ENCODE measurements around the gene PIGZ. TPM values are rescaled to one million over a fixed set of nuclear protein-coding genes. Genes with fewer than 3 reads are reported as not detected.
A peak's percentile ranks its signal among the peaks of the same experiment; 100 is the strongest.
"Not testable (repeated sequence)": the region's sequence is repeated elsewhere in the genome, so short reads cannot be mapped to it uniquely, and the experiment has no call there.

PIGZ gene
- total RNA-seq, 1 donor from 2014 or later, result 0.96 TPM

GRCh38 chr3:196948442-196949284, 20.0 kb downstream of the PIGZ start:
- DNase-seq (ENCODE audit: low spot score in 2 of 2), result no peak
- Histone ChIP-seq H3K36me3 (peaks cover 6% of the 10 kb centered on the region in 2 donors), H3K4me3 (no peak overlapping the region), H3K9me3 (no peaks in the 10 kb centered on the region), H3K27ac (no peak overlapping the region), H3K27me3 (no peaks in the 10 kb centered on the region), H3K4me1 (peaks cover 1 to 2% of the 10 kb centered on the region in 2 donors)
- TF ChIP-seq, protein P1, sequence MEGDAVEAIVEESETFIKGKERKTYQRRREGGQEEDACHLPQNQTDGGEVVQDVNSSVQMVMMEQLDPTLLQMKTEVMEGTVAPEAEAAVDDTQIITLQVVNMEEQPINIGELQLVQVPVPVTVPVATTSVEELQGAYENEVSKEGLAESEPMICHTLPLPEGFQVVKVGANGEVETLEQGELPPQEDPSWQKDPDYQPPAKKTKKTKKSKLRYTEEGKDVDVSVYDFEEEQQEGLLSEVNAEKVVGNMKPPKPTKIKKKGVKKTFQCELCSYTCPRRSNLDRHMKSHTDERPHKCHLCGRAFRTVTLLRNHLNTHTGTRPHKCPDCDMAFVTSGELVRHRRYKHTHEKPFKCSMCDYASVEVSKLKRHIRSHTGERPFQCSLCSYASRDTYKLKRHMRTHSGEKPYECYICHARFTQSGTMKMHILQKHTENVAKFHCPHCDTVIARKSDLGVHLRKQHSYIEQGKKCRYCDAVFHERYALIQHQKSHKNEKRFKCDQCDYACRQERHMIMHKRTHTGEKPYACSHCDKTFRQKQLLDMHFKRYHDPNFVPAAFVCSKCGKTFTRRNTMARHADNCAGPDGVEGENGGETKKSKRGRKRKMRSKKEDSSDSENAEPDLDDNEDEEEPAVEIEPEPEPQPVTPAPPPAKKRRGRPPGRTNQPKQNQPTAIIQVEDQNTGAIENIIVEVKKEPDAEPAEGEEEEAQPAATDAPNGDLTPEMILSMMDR (IDR thresholded peaks at IDR 0.05), result no peak
- intact Hi-C loops (cut with DNase I), result no loop called here

DNA sequence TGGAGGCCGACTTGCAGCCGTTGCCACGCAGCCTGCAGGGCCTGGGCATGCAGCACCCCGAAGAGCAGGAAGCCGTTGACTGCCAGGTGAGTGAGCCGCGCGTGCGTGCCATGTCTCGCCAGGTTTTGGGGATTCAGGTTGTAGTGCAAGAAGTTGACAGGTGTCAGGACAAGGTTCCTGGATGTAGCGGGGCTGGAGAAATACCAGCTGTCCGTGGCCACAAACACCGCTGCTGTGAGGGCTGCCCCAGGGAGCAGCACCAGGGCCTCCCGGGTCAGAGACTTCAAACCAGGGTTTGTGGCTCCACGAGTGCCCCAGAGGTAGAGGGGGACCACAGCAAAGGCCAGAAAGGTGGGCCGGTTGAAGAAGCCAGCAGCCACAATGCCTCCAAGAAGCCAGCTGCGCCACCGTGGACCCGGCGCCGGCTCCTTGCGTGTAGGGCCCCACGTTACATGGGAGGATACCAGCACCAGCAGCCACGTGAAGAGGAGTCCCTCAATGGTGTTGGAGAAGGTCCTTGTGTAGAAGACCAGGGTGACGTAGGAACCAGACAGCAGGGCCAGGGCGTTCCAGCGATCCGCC, 20.7 kb downstream of the PIGZ start:
- Histone ChIP-seq H3K4me1 (peaks cover 7 to 8% of the 10 kb centered on the region in 2 donors), H3K36me3 (peaks cover 6% of the 10 kb centered on the region in 2 donors), H3K27me3 (no peaks in the 10 kb centered on the region), H3K4me3 (no peak overlapping the region), H3K9me3 (no peaks in the 10 kb centered on the region), H3K27ac (no peak overlapping the region)
- DNase-seq (ENCODE audit: low spot score in 2 of 2), result no peak
- TF ChIP-seq, protein P1 (IDR thresholded peaks at IDR 0.05), result no peak
- intact Hi-C loops (cut with DNase I), result no loop called here

DNA sequence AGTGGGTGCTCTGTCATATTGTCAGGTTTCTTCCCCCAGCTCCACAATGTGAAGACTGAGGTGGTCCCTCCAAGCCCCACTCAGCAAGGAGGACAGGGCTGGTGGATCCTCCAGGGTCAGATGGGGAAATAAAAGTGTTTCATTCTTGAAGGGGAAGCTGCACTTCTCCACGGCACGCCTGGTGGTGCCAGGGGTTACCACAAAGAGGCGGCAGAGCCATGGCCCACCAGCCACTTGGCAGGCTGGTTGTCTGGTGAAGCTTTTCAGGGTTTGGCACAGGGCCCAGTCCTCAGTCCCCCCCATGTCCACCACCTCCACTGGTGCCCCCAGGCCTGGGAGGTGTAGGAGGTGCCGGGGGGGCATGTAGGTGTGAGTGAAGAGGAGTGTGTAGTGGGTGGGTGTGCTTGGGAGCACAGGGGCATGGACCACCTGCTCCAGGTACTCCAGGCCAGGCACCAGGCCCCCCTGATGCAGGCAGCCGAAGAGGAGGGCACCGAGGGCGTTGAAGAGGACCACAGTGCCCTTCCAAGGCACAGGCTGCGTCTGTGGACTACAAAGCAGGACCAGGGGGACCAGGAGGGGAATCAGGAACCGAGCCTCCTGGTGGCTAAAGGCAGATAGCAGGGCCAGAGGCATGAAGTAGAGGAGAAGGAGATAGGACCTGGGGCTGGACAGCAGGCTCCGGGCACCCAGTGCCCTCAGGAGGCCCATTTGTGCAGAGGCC, 21.3 kb downstream of the PIGZ start:
- no peaks in the 10 kb centered on the region for H3K9me3 ChIP-seq
- H3K36me3 ChIP-seq, result peaks cover 6% of the 10 kb centered on the region in 2 donors
- TF ChIP-seq, protein P1 (IDR thresholded peaks at IDR 0.05), result no peak

GRCh38 chr3:196944037-196944790, 24.4 kb downstream of the PIGZ start:
- intact Hi-C loops (cut with DNase I), result loop anchor here (5.0 kb wide), 2 partner anchors 207 to 232 kb away; partner anchors contain the start of genes CEP19, PAK2 and PIGX
- not testable (repeated sequence) for DNase-seq (ENCODE audit: low spot score in 2 of 2); H3K27me3 ChIP-seq; H3K36me3 ChIP-seq; H3K4me3 ChIP-seq; H3K27ac ChIP-seq; H3K9me3 ChIP-seq
- H3K4me1 ChIP-seq, result peaks cover 14 to 17% of the 10 kb centered on the region in 2 donors

More for the DNA sequence above, 21.3 kb downstream of the PIGZ start:
- Histone ChIP-seq H3K4me1 (peaks cover 7 to 8% of the 10 kb centered on the region in 2 donors), H3K4me3 (no peak overlapping the region), H3K27me3 (no peaks in the 10 kb centered on the region), H3K27ac (no peak overlapping the region)
- intact Hi-C loops (cut with DNase I), result no loop called here
- no peak for DNase-seq (ENCODE audit: low spot score in 2 of 2)

- Histone ChIP-seq H3K9me3 (no peaks in the 10 kb centered on the region), H3K4me3 (peak overlapping the region; percentile 93 to 100), H3K36me3 (peaks cover 9 to 10% of the 10 kb centered on the region in 2 donors), H3K4me1 (peaks cover 14 to 17% of the 10 kb centered on the region in 2 donors), H3K27ac (peak overlapping the region; percentile 88 to 96), H3K27me3 (no peaks in the 10 kb centered on the region)
- DNase-seq (ENCODE audit: low spot score in 2 of 2), result no peak
- TF ChIP-seq, protein P1 (IDR thresholded peaks at IDR 0.05), result no peak
- intact Hi-C loops (cut with DNase I), result loop anchor here (1.0 to 5.0 kb wide), 6 partner anchors 26 to 440 kb away; partner anchors contain the start of genes CEP19, FBXO45, PAK2 and PIGX
These were observed 25.7 kb downstream of the PIGZ start for GRCh38 chr3:196942915-196943277.

All from ascending aorta (tissue), 2 donors.